NCI-H2107 treated with DMSO at 0.1 percent for 48 hours (cell line): ENCODE measurements around the gene CLEC17A.

Experiments used
- DNase-seq: peaks from one replicate; lab custom pipeline; 2025; ENCODE audit not compliant: unreplicated experiment; lab: John Stamatoyannopoulos, UW

CLEC17A gene

GRCh38 chr19:14649020-14649419 is 66.1 kb downstream of the CLEC17A start:
- DNase-seq: no peak

DNA sequence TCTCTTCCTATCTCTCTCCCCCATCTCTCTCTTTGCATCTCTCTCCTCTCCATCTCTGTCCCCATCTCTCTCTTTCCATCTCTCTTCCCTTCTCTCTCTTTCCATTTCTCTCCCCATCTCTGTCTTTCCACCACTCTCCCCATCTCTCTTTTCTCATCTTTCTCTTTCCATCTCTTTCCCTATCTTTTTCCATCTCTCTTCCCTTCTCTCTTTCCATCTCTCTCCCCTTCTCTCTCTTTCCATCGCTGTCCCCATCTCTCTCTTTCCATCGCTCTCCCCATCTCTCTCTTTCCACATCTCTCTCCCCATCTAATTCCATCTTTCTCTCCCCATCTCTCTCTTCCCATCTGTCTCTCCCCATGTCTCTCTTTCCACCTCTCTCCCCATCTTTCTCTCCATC is 67.3 kb downstream of the CLEC17A start:
- no peak for DNase-seq

DNA sequence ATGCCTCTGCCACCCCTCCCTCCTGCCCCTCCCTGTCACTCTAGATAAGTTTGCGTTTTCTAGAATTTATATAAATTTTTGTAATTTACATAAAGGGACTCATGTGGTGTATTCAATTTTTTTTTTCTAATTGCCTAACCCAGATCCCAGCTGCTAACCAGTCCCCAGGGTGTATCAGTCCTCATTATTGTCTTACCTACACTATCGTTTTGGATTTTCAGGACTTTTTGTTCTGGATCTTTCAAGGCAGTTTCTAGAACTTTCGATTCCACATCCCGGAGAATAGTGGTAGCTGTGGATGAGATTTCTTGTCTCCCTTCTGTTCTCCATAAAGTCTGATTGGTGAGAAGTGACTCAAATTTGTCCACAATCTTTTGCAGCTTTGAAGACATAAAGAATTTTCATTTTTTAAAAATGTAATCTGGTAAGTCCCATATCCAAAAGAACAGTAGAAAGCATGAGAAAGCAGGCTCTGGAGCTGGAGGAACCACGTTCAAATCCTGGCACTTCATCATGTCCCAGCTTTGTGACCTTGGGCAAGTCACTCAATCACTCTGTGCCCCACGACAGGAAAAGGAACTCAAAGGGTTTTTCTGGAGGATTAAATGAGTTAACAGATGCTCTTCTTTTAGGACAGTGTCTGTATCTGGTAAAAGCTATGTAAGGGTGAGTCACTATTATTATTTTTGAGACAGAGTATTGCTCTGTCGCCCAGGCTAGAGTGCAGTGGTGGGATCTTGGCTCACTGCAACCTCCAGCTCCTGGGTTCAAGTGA is 72.1 kb downstream of the CLEC17A start:
- DNase-seq: no peak

DNA sequence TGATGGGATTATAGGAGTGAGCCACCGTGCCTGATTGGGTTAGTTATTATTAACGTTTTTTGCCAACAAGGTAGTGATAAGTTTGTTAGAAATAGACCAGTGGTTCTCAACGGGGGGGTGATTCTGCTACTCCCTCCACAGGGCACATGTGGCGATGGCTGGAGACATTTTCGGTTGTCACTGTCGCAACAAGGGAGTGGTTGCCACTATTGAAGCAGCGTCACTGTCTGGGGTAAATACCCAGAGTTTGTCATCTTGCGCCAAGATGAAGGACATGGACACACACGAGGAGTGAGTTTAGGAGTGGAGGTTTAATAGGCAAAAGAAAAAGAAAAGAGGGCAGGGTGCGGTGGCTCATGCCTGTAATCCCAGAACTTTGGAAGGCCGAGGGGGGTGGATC is 72.8 kb downstream of the CLEC17A start:
- no peak for DNase-seq

DNA sequence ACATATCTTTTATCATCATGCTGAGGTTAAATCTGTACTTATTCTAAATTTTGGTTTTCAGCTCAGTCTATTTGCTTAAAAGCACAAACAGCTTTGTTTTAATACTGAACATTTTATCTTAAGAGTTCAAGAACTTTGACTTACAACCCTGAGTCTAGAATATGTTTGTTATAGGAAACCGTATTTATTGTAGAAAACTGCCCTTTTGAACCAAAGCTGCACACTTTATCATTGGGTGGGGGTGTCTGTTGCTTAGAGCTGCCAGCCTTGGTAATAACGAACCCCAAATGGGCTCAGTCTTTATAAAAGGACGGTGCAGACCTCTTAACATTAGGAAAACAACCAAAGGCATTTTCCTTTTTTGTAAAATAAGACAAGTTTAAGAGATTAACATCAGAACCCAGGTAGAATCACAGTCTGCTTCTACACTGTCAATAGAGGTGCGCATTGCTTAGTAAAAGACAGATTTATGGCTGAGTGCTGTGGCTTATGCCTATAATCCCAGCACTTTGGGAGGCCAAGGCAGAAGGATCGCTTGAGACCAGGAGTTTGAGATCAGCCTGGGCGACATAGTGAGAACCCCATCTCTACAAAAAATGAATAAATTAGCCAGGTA is 77.1 kb downstream of the CLEC17A start:
- DNase-seq: no peak

- no peak for DNase-seq
These were observed 78.6 kb downstream of the CLEC17A start for GRCh38 chr19:14661372-14661924.
